ENCODE results near the gene DOK6. TPM values are rescaled to one million over a fixed set of nuclear protein-coding genes. Genes with fewer than 3 reads are reported as not detected.

DOK6 gene
- total and polyA plus RNA-seq, 8 donors: 2.9 to 19.1 (median 14.9) TPM

- Histone ChIP-seq H3K4me1 (no peaks in the 10 kb centered on the region), H3K4me3 (no peak overlapping the region), H3K36me3 (no peaks in the 10 kb centered on the region), H3K9me3 (no peaks in the 10 kb centered on the region), H3K27me3 (no peaks in the 10 kb centered on the region), H3K27ac (no peak overlapping the region)
- intact Hi-C loops (cut with DNase I): no loop called here
- no peak for TF ChIP-seq CTCF (IDR thresholded peaks at IDR 0.05)
- ATAC-seq (no peak), DNase-seq (no peak)
These were observed 479.4 kb downstream of the DOK6 start for GRCh38 chr18:69880083-69880482.

- no peak overlapping the region for H3K27ac ChIP-seq
- no peak for TF ChIP-seq CTCF (IDR thresholded peaks at IDR 0.05)
These were observed 482.4 kb downstream of the DOK6 start for GRCh38 chr18:69882965-69883668.

GRCh38 chr18:69883781-69884180 is 483.1 kb downstream of the DOK6 start:
- DNase-seq: no peak
- no peaks in the 10 kb centered on the region for H3K9me3 ChIP-seq
- H3K4me1 ChIP-seq: no peaks in the 10 kb centered on the region
- no peak overlapping the region for H3K4me3 ChIP-seq
- no peaks in the 10 kb centered on the region for H3K27me3 ChIP-seq
- no peak for TF ChIP-seq CTCF (IDR thresholded peaks at IDR 0.05)
- no peak overlapping the region for H3K27ac ChIP-seq
- H3K36me3 ChIP-seq: no peaks in the 10 kb centered on the region
- intact Hi-C loops (cut with DNase I): no loop called here
- ATAC-seq: no peak

More at GRCh38 chr18:69882965-69883668, 482.4 kb downstream of the DOK6 start:
- Histone ChIP-seq H3K27me3 (no peaks in the 10 kb centered on the region), H3K9me3 (no peaks in the 10 kb centered on the region), H3K36me3 (no peaks in the 10 kb centered on the region), H3K4me1 (no peaks in the 10 kb centered on the region), H3K4me3 (no peak overlapping the region)
- no peak for ATAC-seq
- DNase-seq: no peak
- intact Hi-C loops (cut with DNase I): no loop called here

GRCh38 chr18:69885355-69885754 is 484.7 kb downstream of the DOK6 start:
- no peaks in the 10 kb centered on the region for H3K9me3 ChIP-seq
- H3K27me3 ChIP-seq: no peaks in the 10 kb centered on the region
- intact Hi-C loops (cut with DNase I): no loop called here
- H3K36me3 ChIP-seq: no peaks in the 10 kb centered on the region
- H3K27ac ChIP-seq: no peak overlapping the region
- ATAC-seq: no peak
- H3K4me1 ChIP-seq: no peaks in the 10 kb centered on the region
- DNase-seq: no peak
- no peak for TF ChIP-seq CTCF (IDR thresholded peaks at IDR 0.05)
- no peak overlapping the region for H3K4me3 ChIP-seq

- Histone ChIP-seq H3K27ac (no peak overlapping the region), H3K27me3 (no peaks in the 10 kb centered on the region), H3K4me3 (no peak overlapping the region), H3K9me3 (no peaks in the 10 kb centered on the region), H3K36me3 (no peaks in the 10 kb centered on the region), H3K4me1 (no peaks in the 10 kb centered on the region)
- no peak for TF ChIP-seq CTCF (IDR thresholded peaks at IDR 0.05)
- no peak for ATAC-seq
- DNase-seq: peak in 1 of 4 donors; percentile 15
- intact Hi-C loops (cut with DNase I): no loop called here
These were observed 485.3 kb downstream of the DOK6 start for GRCh38 chr18:69885841-69886531.

Measured in left lung (tissue), 10 donors.